Measurements from ENCODE around the gene CD72.
A peak's percentile ranks its signal among the peaks of the same experiment; 100 is the strongest.
"Not testable (repeated sequence)": the region's sequence is repeated elsewhere in the genome, so short reads cannot be mapped to it uniquely, and the experiment has no call there.

CD72 gene

GRCh38 chr9:35593581-35593980, 24.6 kb downstream of the CD72 start:
- no peak for DNase-seq (ENCODE audit: low read depth in 2 of 2)

GRCh38 chr9:35588506-35588905, 29.7 kb downstream of the CD72 start:
- not testable (repeated sequence) for DNase-seq (ENCODE audit: low read depth in 2 of 2)

- not testable (repeated sequence) for DNase-seq (ENCODE audit: low read depth in 2 of 2)
Measured at GRCh38 chr9:35584681-35585080, 33.5 kb downstream of the CD72 start.

- not testable (repeated sequence) for DNase-seq (ENCODE audit: low read depth in 2 of 2)
Measured at GRCh38 chr9:35583521-35583920, 34.7 kb downstream of the CD72 start.

- not testable (repeated sequence) for DNase-seq (ENCODE audit: low read depth in 2 of 2)
Measured at GRCh38 chr9:35579659-35580227, 38.5 kb downstream of the CD72 start.

GRCh38 chr9:35579130-35579529, 39.1 kb downstream of the CD72 start:
- DNase-seq (ENCODE audit: low read depth in 2 of 2) = no peak

GRCh38 chr9:35577486-35577885, 40.7 kb downstream of the CD72 start:
- no peak for DNase-seq (ENCODE audit: low read depth in 2 of 2)

GRCh38 chr9:35575478-35575877, 42.7 kb downstream of the CD72 start:
- DNase-seq (ENCODE audit: low read depth in 2 of 2) = no peak

GRCh38 chr9:35574578-35575122, 43.6 kb downstream of the CD72 start:
- DNase-seq (ENCODE audit: low read depth in 2 of 2) = no peak

GRCh38 chr9:35570709-35571504, 47.3 kb downstream of the CD72 start:
- DNase-seq (ENCODE audit: low read depth in 2 of 2) = peak; percentile 53 to 54

- no peak for DNase-seq (ENCODE audit: low read depth in 2 of 2)
Measured at GRCh38 chr9:35569206-35569605, 49.0 kb downstream of the CD72 start.

- DNase-seq (ENCODE audit: low read depth in 2 of 2) = no peak
Measured at GRCh38 chr9:35568196-35568595, 50.0 kb downstream of the CD72 start.

- DNase-seq (ENCODE audit: low read depth in 2 of 2) = no peak
Measured at GRCh38 chr9:35566417-35566816, 51.8 kb downstream of the CD72 start.

GRCh38 chr9:35564658-35565061, 53.6 kb downstream of the CD72 start:
- DNase-seq (ENCODE audit: low read depth in 2 of 2) = no peak

- no peak for DNase-seq (ENCODE audit: low read depth in 2 of 2)
Measured at GRCh38 chr9:35563791-35564197, 54.4 kb downstream of the CD72 start.

- DNase-seq (ENCODE audit: low read depth in 2 of 2) = no peak
Measured at GRCh38 chr9:35562895-35563780, 55.1 kb downstream of the CD72 start.

- DNase-seq (ENCODE audit: low read depth in 2 of 2) = no peak
Measured at GRCh38 chr9:35561468-35562261, 56.5 kb downstream of the CD72 start.

- no peak for DNase-seq (ENCODE audit: low read depth in 2 of 2)
Measured at GRCh38 chr9:35560625-35561337, 57.4 kb downstream of the CD72 start.

Measured in stimulated activated CD8-positive, alpha-beta memory T cell treated with anti-CD3 and anti-CD28 coated beads, Interleukin-15, amount 100 ng/mL, for 48 hours (primary cell).